Prostate gland (tissue), 2 donors: ENCODE data around the gene JPH4.

ENCODE experiments used
- POLR2A ChIP-seq: fragments of 450-650 bp; IDR thresholded peaks from one replicate; pipeline ENCODE4 v1.6.1; 2016; ENCODE audit warnings: antibody characterized with exemption, mild to moderate bottlenecking
- POLR2AphosphoS5 ChIP-seq: sonication (generic); formaldehyde crosslinking; IDR thresholded peaks from one replicate; pipeline ENCODE4 v1.6.1; 2017; ENCODE audit warnings: antibody characterized with exemption
- TF ChIP-seq, protein P1 (sequence below), 4 experiments: fragments of 200-600 bp in 2 of 4; fragments of 450-650 bp in 2 of 4; sonication (generic) in 2 of 4; IDR thresholded peaks; 1 replicate in 3 of 4; 2 replicates in 1 of 4; pipeline ENCODE4 v1.5.1; 2016 to 2019; ENCODE audit warnings: antibody characterized with exemption in 4 of 4, mild to moderate bottlenecking in 2 of 4, moderate library complexity in 2 of 4

- TF ChIP-seq, protein P1, sequence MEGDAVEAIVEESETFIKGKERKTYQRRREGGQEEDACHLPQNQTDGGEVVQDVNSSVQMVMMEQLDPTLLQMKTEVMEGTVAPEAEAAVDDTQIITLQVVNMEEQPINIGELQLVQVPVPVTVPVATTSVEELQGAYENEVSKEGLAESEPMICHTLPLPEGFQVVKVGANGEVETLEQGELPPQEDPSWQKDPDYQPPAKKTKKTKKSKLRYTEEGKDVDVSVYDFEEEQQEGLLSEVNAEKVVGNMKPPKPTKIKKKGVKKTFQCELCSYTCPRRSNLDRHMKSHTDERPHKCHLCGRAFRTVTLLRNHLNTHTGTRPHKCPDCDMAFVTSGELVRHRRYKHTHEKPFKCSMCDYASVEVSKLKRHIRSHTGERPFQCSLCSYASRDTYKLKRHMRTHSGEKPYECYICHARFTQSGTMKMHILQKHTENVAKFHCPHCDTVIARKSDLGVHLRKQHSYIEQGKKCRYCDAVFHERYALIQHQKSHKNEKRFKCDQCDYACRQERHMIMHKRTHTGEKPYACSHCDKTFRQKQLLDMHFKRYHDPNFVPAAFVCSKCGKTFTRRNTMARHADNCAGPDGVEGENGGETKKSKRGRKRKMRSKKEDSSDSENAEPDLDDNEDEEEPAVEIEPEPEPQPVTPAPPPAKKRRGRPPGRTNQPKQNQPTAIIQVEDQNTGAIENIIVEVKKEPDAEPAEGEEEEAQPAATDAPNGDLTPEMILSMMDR (IDR thresholded peaks at IDR 0.05) = no peak
- no peak for TF ChIP-seq POLR2AphosphoS5
- no peak for TF ChIP-seq POLR2A
Measured at GRCh38 chr14:23542261-23542660, 36.3 kb downstream of the JPH4 start.
